A172 (cell line): ENCODE measurements around the gene UBR1. TPM values are rescaled to one million over a fixed set of nuclear protein-coding genes. Genes with fewer than 3 reads are reported as not detected.
"Not testable (repeated sequence)": the region's sequence is repeated elsewhere in the genome, so short reads cannot be mapped to it uniquely, and the experiment has no call there.

ENCODE experiments used
- DNase-seq: peaks from one replicate; pipeline ENCODE4 v3.0.0-alpha.2; 2015; ENCODE audit warnings: low spot score
- total RNA-seq: library from RNA; depleted of rRNA; stranded (reverse); fragments of >200 nt; shearing (Covaris generic); gene quantifications from 2 replicates; pipeline ENCODE4 v1.2.3, GENCODE V29; 2014

UBR1 gene
- total RNA-seq, 1 experiment from 2014 or later = 30.7 TPM

GRCh38 chr15:43056696-43057095, 49.1 kb downstream of the UBR1 start:
- no peak for DNase-seq

GRCh38 chr15:43052860-43053259, 53.0 kb downstream of the UBR1 start:
- no peak for DNase-seq

GRCh38 chr15:43048935-43049334, 56.9 kb downstream of the UBR1 start:
- DNase-seq = no peak

GRCh38 chr15:43046484-43046883, 59.4 kb downstream of the UBR1 start:
- no peak for DNase-seq

- DNase-seq = no peak
Measured at GRCh38 chr15:43042885-43043284, 63.0 kb downstream of the UBR1 start.

- DNase-seq = not testable (repeated sequence)
Measured at GRCh38 chr15:43041085-43041484, 64.8 kb downstream of the UBR1 start.

GRCh38 chr15:43035240-43035639, 70.6 kb downstream of the UBR1 start:
- DNase-seq = not testable (repeated sequence)

- DNase-seq = no peak
Measured at GRCh38 chr15:43029476-43029875, 76.4 kb downstream of the UBR1 start.

- DNase-seq = no peak
Measured at GRCh38 chr15:43025150-43025549, 80.7 kb downstream of the UBR1 start.

GRCh38 chr15:43014671-43015070, 91.2 kb downstream of the UBR1 start:
- DNase-seq = not testable (repeated sequence)

- DNase-seq = no peak
Measured at GRCh38 chr15:43009206-43009605, 96.6 kb downstream of the UBR1 start.

GRCh38 chr15:43008150-43008549, 97.7 kb downstream of the UBR1 start:
- no peak for DNase-seq

GRCh38 chr15:43007551-43007950, 98.3 kb downstream of the UBR1 start:
- no peak for DNase-seq

GRCh38 chr15:43006991-43007390, 98.8 kb downstream of the UBR1 start:
- no peak for DNase-seq

GRCh38 chr15:43004886-43005595, 100.8 kb downstream of the UBR1 start:
- not testable (repeated sequence) for DNase-seq

- no peak for DNase-seq
Measured at GRCh38 chr15:42999201-42999779, 106.5 kb downstream of the UBR1 start.

- no peak for DNase-seq
Measured at GRCh38 chr15:42996871-42997270, 109.0 kb downstream of the UBR1 start.

GRCh38 chr15:42994546-42994945, 111.3 kb downstream of the UBR1 start:
- DNase-seq = no peak

GRCh38 chr15:42992626-42993025, 113.2 kb downstream of the UBR1 start:
- DNase-seq = no peak

- DNase-seq = no peak
Measured at GRCh38 chr15:42986693-42987342, 119.0 kb downstream of the UBR1 start.

- no peak for DNase-seq
Measured at GRCh38 chr15:42984493-42985034, 121.3 kb downstream of the UBR1 start.

- DNase-seq = peak; percentile 8
Measured at GRCh38 chr15:42979113-42979512, 126.7 kb downstream of the UBR1 start.
